ENCODE data around the gene ZC2HC1C. TPM values are rescaled to one million over a fixed set of nuclear protein-coding genes. Genes with fewer than 3 reads are reported as not detected.
"Not testable (repeated sequence)": the region's sequence is repeated elsewhere in the genome, so short reads cannot be mapped to it uniquely, and the experiment has no call there.

The ZC2HC1C gene
- total and polyA plus RNA-seq, 3 donors from 2014 or later: 35.2 to 233 (median 63.5) TPM

- no peak overlapping the region for H3K27ac ChIP-seq
- DNase-seq: no peak
- H3K27me3 ChIP-seq: no peaks in the 10 kb centered on the region
- no peak overlapping the region for H3K4me3 ChIP-seq
- intact Hi-C loops (cut with DNase I; ENCODE audit: low total_unique reads): no loop called here
- peaks cover 9% of the 10 kb centered on the region for H3K4me1 ChIP-seq
- WGBS, 2 donors: 72 to 80% methylated on average over 7 of the region's 7 CpGs
- no peaks in the 10 kb centered on the region for H3K36me3 ChIP-seq (ENCODE audit: low read depth, missing control alignments)
- no peaks in the 10 kb centered on the region for H3K9me3 ChIP-seq
- TF ChIP-seq CTCF (IDR thresholded peaks at IDR 0.05): no peak
- no peak for TF ChIP-seq POLR2A (IDR thresholded peaks at IDR 0.05)
Observed at GRCh38 chr14:75121552-75121951, 52.1 kb downstream of the ZC2HC1C start.

DNA sequence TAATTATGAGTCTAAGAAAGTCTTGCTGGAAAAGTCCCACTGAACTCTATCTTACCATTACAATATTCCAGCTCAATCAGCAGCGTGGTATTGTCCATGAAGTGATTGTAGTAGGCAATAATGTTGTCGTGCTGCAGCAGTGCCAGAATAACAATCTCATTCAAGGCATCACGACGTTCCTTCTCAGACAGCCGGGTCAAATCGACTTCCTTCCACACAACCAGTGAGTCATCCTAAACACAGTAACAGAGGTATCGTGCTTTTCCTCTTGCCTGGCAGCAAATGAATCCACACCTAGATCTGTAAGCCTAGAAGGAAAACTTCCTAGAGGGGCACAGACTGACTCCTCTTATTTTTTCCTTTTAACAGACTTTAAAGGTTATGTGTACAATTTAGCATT is 54.5 kb downstream of the ZC2HC1C start:
- peak; percentile 26 for DNase-seq
- H3K4me1 ChIP-seq: peaks cover 22% of the 10 kb centered on the region
- no peak overlapping the region for H3K4me3 ChIP-seq
- TF ChIP-seq POLR2A (IDR thresholded peaks at IDR 0.05) (no peak), CTCF (IDR thresholded peaks at IDR 0.05) (no peak)
- H3K27me3 ChIP-seq: no peaks in the 10 kb centered on the region
- intact Hi-C loops (cut with DNase I; ENCODE audit: low total_unique reads): no loop called here
- H3K9me3 ChIP-seq: no peaks in the 10 kb centered on the region
- WGBS, 2 donors: 36 to 43% methylated on average over 7 of the region's 7 CpGs
- H3K27ac ChIP-seq: no peak overlapping the region
- H3K36me3 ChIP-seq (ENCODE audit: low read depth, missing control alignments): no peaks in the 10 kb centered on the region

DNA sequence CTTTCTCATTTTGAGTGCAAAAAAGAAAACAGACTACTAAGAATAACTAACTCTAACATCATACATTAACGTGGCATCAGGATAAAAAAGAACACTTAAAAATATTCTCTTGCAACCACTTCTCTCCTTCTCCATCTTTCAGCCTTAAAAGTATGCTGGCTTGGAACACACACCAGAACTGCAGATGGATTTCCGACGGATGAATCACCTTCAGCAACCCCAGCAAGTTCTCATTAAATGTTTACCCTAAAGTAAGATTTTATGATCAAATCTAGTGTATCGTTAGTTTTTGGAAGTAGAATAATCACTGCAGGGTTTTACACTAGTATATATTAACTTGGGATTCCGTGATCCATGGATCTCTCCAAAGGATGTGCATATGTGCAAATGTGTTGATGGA is 56.2 kb downstream of the ZC2HC1C start:
- 43 to 51% methylated on average over 5 of the region's 5 CpGs for WGBS, 2 donors
- intact Hi-C loops (cut with DNase I; ENCODE audit: low total_unique reads): no loop called here
- H3K27ac ChIP-seq: no peak overlapping the region

GRCh38 chr14:75126121-75126544 is 56.7 kb downstream of the ZC2HC1C start:
- TF ChIP-seq CTCF (IDR thresholded peaks at IDR 0.05) (no peak), POLR2A (IDR thresholded peaks at IDR 0.05) (no peak)
- no peaks in the 10 kb centered on the region for H3K36me3 ChIP-seq (ENCODE audit: low read depth, missing control alignments)
- DNase-seq: no peak
- WGBS, 2 donors: 2 to 4% methylated on average over 6 of the region's 6 CpGs
- intact Hi-C loops (cut with DNase I; ENCODE audit: low total_unique reads): no loop called here
- H3K27ac ChIP-seq: peak overlapping the region; percentile 87 to 97
- H3K4me1 ChIP-seq: peaks cover 22% of the 10 kb centered on the region
- H3K27me3 ChIP-seq: no peaks in the 10 kb centered on the region
- peak overlapping the region; percentile 79 to 89 for H3K4me3 ChIP-seq
- no peaks in the 10 kb centered on the region for H3K9me3 ChIP-seq

More for the DNA sequence above, 56.2 kb downstream of the ZC2HC1C start:
- no peak for DNase-seq
- Histone ChIP-seq H3K4me3 (no peak overlapping the region), H3K4me1 (peaks cover 22% of the 10 kb centered on the region), H3K9me3 (no peaks in the 10 kb centered on the region), H3K36me3 (ENCODE audit: low read depth, missing control alignments) (no peaks in the 10 kb centered on the region), H3K27me3 (no peaks in the 10 kb centered on the region)
- no peak for TF ChIP-seq CTCF (IDR thresholded peaks at IDR 0.05)

- intact Hi-C loops (cut with DNase I; ENCODE audit: low total_unique reads): no loop called here
- peaks cover 22% of the 10 kb centered on the region for H3K4me1 ChIP-seq
Observed at GRCh38 chr14:75126679-75127473, 57.4 kb downstream of the ZC2HC1C start, which contains the start of gene NEK9. TSS of gene NEK9 (minus strand) at chr14:75127048. CDS start at chr14:75126921, 127 bp downstream.

GRCh38 chr14:75127474-75127820 is 58.0 kb downstream of the ZC2HC1C start:
- WGBS, 2 donors: 2 to 13% methylated on average over 16 of the region's 16 CpGs
- intact Hi-C loops (cut with DNase I; ENCODE audit: low total_unique reads); H3K9me3 ChIP-seq; H3K36me3 ChIP-seq (ENCODE audit: low read depth, missing control alignments); H3K27me3 ChIP-seq; DNase-seq: not testable (repeated sequence)
- Histone ChIP-seq H3K27ac (peak overlapping the region; percentile 87 to 97), H3K4me1 (peaks cover 22% of the 10 kb centered on the region), H3K4me3 (peak overlapping the region; percentile 79 to 89)

More at GRCh38 chr14:75126679-75127473, 57.4 kb downstream of the ZC2HC1C start, which contains the start of gene NEK9:
- no peaks in the 10 kb centered on the region for H3K27me3 ChIP-seq
- peak; percentile 95 for DNase-seq
- WGBS, 2 donors: 0% methylated on average over 3 to 66 of the region's 76 CpGs
- no peaks in the 10 kb centered on the region for H3K36me3 ChIP-seq (ENCODE audit: low read depth, missing control alignments)
- TF ChIP-seq CTCF (IDR thresholded peaks at IDR 0.05) (no peak), POLR2A (IDR thresholded peaks at IDR 0.05) (peak; percentile 28)
- peak within 1 kb of the TSS; percentile 79 to 89 for H3K4me3 ChIP-seq
- H3K27ac ChIP-seq: peak within 1 kb of the TSS; percentile 87 to 97
- no peaks in the 10 kb centered on the region for H3K9me3 ChIP-seq

Data from testis (tissue), 3 donors.